IMR-90 (cell line): Measurements from ENCODE around the gene SCML2. TPM values are rescaled to one million over a fixed set of nuclear protein-coding genes. Genes with fewer than 3 reads are reported as not detected.

Experiments
- ATAC-seq: fragments of 200-7000 bp; cut with Tn5 transposase; 2 replicates; pipeline ENCODE4 v1.9.1; 2020; ENCODE audit warnings: low read depth, mild to moderate bottlenecking, moderate library complexity
- BruUV-seq: library from RNA; stranded (reverse); fragments of 400-500 nt; replicated peaks from 2 replicates; lab custom pipeline; 2021; lab: Mats Ljungman, UMichigan
- CTCF ChIA-PET: fragments of 300-600 bp; formaldehyde crosslinking; extraction: SDS; loops from one replicate; lab custom pipeline; 2021; ENCODE audit warnings: antibody characterized with exemption; lab: Yijun Ruan, JAX
- POLR2A ChIA-PET: fragments of 300-600 bp; sonication (Branson Sonifier 250); formaldehyde crosslinking; loops from one replicate; lab custom pipeline; 2022; ENCODE audit warnings: antibody characterized with exemption; ENCODE audit not compliant: unreplicated experiment; lab: Charles Lee
- DNase-seq: peaks from one replicate; pipeline ENCODE4 v3.0.0; 2013
- H2AFZ ChIP-seq: replicated peaks from 2 replicates; pipeline ENCODE3; 2013; ENCODE audit warnings: low read length, mild to moderate bottlenecking; ENCODE audit not compliant: poor library complexity
- H2AK5ac ChIP-seq: 2 replicates; pipeline ENCODE4 v1.6.1; 2013; ENCODE audit warnings: low read depth, low read length, inconsistent platforms
- H2AK9ac ChIP-seq: replicated peaks from 2 replicates; pipeline ENCODE3; 2013; ENCODE audit warnings: mild to moderate bottlenecking, low read depth, low read length, moderate library complexity; ENCODE audit not compliant: poor library complexity
- H2BK120ac ChIP-seq: 2 replicates; pipeline ENCODE4 v1.6.1; 2013; ENCODE audit warnings: low read depth, low read length, inconsistent platforms
- H2BK15ac ChIP-seq: 3 replicates; pipeline ENCODE4 v1.6.1; 2013; ENCODE audit warnings: low read depth, low read length, inconsistent platforms
- H2BK20ac ChIP-seq: 2 replicates; pipeline ENCODE4 v1.6.1; 2013; ENCODE audit warnings: low read depth, mild to moderate bottlenecking, inconsistent platforms, low read length, moderate library complexity
- H2BK5ac ChIP-seq: 2 replicates; pipeline ENCODE4 v1.6.1; 2013; ENCODE audit warnings: mild to moderate bottlenecking, low read depth, low read length, inconsistent platforms; ENCODE audit not compliant: poor library complexity, severe bottlenecking
- H3K14ac ChIP-seq: replicated peaks from 2 replicates; pipeline ENCODE4 v1.6.1; 2013; ENCODE audit warnings: low read depth, low read length, inconsistent platforms
- H3K18ac ChIP-seq: 2 replicates; pipeline ENCODE4 v1.6.1; 2013; ENCODE audit warnings: low read depth, low read length, control low read depth
- H3K23ac ChIP-seq: 2 replicates; pipeline ENCODE4 v1.6.1; 2013; ENCODE audit warnings: low read depth, low read length, inconsistent platforms
- H3K27ac ChIP-seq: 2 replicates; pipeline ENCODE4 v1.5.1; 2013; ENCODE audit warnings: mild to moderate bottlenecking, control low read depth, low read length; ENCODE audit not compliant: insufficient read depth
- H3K27me3 ChIP-seq: 2 replicates; pipeline ENCODE4 v1.6.1; 2013; ENCODE audit warnings: low read length; ENCODE audit not compliant: control insufficient read depth, insufficient read depth
- H3K36me3 ChIP-seq: 2 replicates; pipeline ENCODE4 v1.6.1; 2013; ENCODE audit warnings: low read length, mixed read lengths; ENCODE audit not compliant: control insufficient read depth, insufficient read depth
- H3K4ac ChIP-seq: 2 replicates; pipeline ENCODE4 v1.6.1; 2013; ENCODE audit warnings: low read depth, low read length, inconsistent platforms
- H3K4me1 ChIP-seq: 2 replicates; pipeline ENCODE4 v1.6.1; 2013; ENCODE audit warnings: low read length, mixed read lengths; ENCODE audit not compliant: control insufficient read depth, insufficient read depth
- H3K4me2 ChIP-seq: 2 replicates; pipeline ENCODE4 v1.6.1; 2013; ENCODE audit warnings: low read depth, mild to moderate bottlenecking, control low read depth, low read length, moderate library complexity
- H3K4me3 ChIP-seq: 2 replicates; pipeline ENCODE4 v1.5.1; 2013; ENCODE audit warnings: low read depth, mild to moderate bottlenecking, control low read depth, low read length, moderate library complexity; ENCODE audit not compliant: insufficient read depth
- H3K56ac ChIP-seq: 2 replicates; pipeline ENCODE4 v1.6.1; 2013; ENCODE audit warnings: low read length, inconsistent platforms; ENCODE audit not compliant: insufficient read depth; ENCODE audit errors: extremely low read depth
- H3K79me1 ChIP-seq, 2 experiments: 2 replicates each; pipeline ENCODE4 v1.6.1; 2013; ENCODE audit warnings: low read length in 2 of 2, inconsistent platforms in 1 of 2, low read depth in 1 of 2
- H3K9ac ChIP-seq: 2 replicates; pipeline ENCODE4 v1.6.1; 2013; ENCODE audit warnings: low read depth, low read length, control low read depth
- H3K9me1 ChIP-seq: 2 replicates; pipeline ENCODE4 v1.6.1; 2013; ENCODE audit warnings: low read length, inconsistent platforms; ENCODE audit not compliant: insufficient read depth
- H3K9me3 ChIP-seq: 2 replicates; pipeline ENCODE4 v1.6.1; 2013; ENCODE audit warnings: low read length; ENCODE audit not compliant: control insufficient read depth, insufficient read depth
- H4K20me1 ChIP-seq: 2 replicates; pipeline ENCODE4 v1.6.1; 2013; ENCODE audit warnings: low read length, inconsistent platforms; ENCODE audit not compliant: insufficient read depth
- H4K5ac ChIP-seq: 2 replicates; pipeline ENCODE4 v1.6.1; 2013; ENCODE audit warnings: mild to moderate bottlenecking, low read depth, low read length, control low read depth
- H4K8ac ChIP-seq, 2 experiments: 2 replicates each; pipeline ENCODE4 v1.6.1; 2013; ENCODE audit warnings: low read depth in 2 of 2, low read length in 2 of 2, control low read depth in 1 of 2, inconsistent platforms in 1 of 2
- H4K91ac ChIP-seq: 2 replicates; pipeline ENCODE4 v1.6.1; 2013; ENCODE audit warnings: low read depth, low read length, inconsistent platforms; ENCODE audit not compliant: insufficient read depth
- CEBPB ChIP-seq: IDR thresholded peaks from 2 replicates; pipeline ENCODE4 v1.6.1; 2012; ENCODE audit warnings: low read depth, low read length, improper control_type of control experiment
- CHD1 ChIP-seq: IDR thresholded peaks from 2 replicates; pipeline ENCODE4 v1.6.1; 2012; ENCODE audit warnings: low read depth, low read length, improper control_type of control experiment
- FOS ChIP-seq: fragments of 150-350 bp; IDR thresholded peaks from 2 replicates; pipeline ENCODE4 v1.6.1; 2016; ENCODE audit warnings: low read depth, low read length
- NFE2L2 ChIP-seq: fragments of 150-350 bp; IDR thresholded peaks from 2 replicates; pipeline ENCODE4 v1.6.1; 2016; ENCODE audit warnings: low read depth, mild to moderate bottlenecking, low read length
- RCOR1 ChIP-seq: IDR thresholded peaks from 2 replicates; pipeline ENCODE4 v1.6.1; 2012; ENCODE audit warnings: mild to moderate bottlenecking, low read length, improper control_type of control experiment; ENCODE audit not compliant: insufficient replicate concordance
- SMC3 ChIP-seq: fragments of 150-350 bp; IDR thresholded peaks from 2 replicates; pipeline ENCODE4 v1.6.1; 2016; ENCODE audit warnings: low read depth, mild to moderate bottlenecking, antibody characterized with exemption, low read length, moderate library complexity
- WGBS, 2 experiments: methylation state at CpG; one replicate each; pipeline versions ENCODE4 v1.1.5 to v1.1.7; 2013; ENCODE audit warnings: missing lambda C conversion rate in 2 of 2; ENCODE audit not compliant: insufficient read length in 1 of 2; ENCODE audit errors: extremely low coverage in 2 of 2; 5-methylcytosine and 5-hydroxymethylcytosine counted together
- dilution Hi-C: fragments of 300-500 bp; cut with HindIII; formaldehyde crosslinking; loops from one replicate; pipeline ENCODE4 v1.14.3; 2018; ENCODE audit warnings: low sequenced_read_pairs; ENCODE audit not compliant: unreplicated experiment
- in situ Hi-C: fragments of 300-500 bp; cut with MboI; formaldehyde crosslinking; loops from 3 replicates; pipeline ENCODE4 v1.14.3; 2019; ENCODE audit warnings: low sequenced_read_pairs, inconsistent platforms, mixed read lengths
- intact Hi-C: fragments of 100-400 bp; cut with micrococcal nuclease; formaldehyde crosslinking; loops from 2 replicates; pipeline ENCODE4 v1.10.0; 2022
- polyA plus RNA-seq, 3 experiments: library from polyadenylated mRNA; depleted of rRNA; stranded (reverse); fragments of >200 nt; gene quantifications; 2 replicates each; pipeline ENCODE4 v1.2.3, GENCODE V29; 2012; ENCODE audit warnings: low replicate concordance in 1 of 3
- total RNA-seq: library from RNA; depleted of rRNA; stranded (reverse); fragments of >200 nt; gene quantifications from 2 replicates; pipeline ENCODE4 v1.2.3, GENCODE V29; 2012

SCML2 gene
- total and polyA plus RNA-seq, 2 of the 4 experiments (the other 2 are of a cell fraction), result 1.3 to 1.7 TPM

GRCh38 chrX:18353931-18354368 is 538 bp downstream of the SCML2 start:
- H3K9ac ChIP-seq, result no peak overlapping the region; the same call in 1 of the 2 replicates
- H2BK20ac ChIP-seq, result no peak overlapping the region
- no peak overlapping the region for H3K14ac ChIP-seq
- no peak for DNase-seq
- dilution Hi-C loops, result no loop called here
- H3K4ac ChIP-seq, result no peak overlapping the region
- ChIA-PET CTCF (interaction anchor here (0.6 kb wide), 2 partner anchors 13 to 53 kb away, joined by 4 to 6 read pairs; no protein-coding TSS in a partner anchor), POLR2A (no interaction called here)
- intact Hi-C loops, result no loop called here
- H3K9me1 ChIP-seq, result no peaks in the 10 kb centered on the region
- H3K9me3 ChIP-seq, result no peaks in the 10 kb centered on the region
- no peak overlapping the region for H4K5ac ChIP-seq
- H3K36me3 ChIP-seq, result no peaks in the 10 kb centered on the region
- H2AFZ ChIP-seq, result peak overlapping the region; percentile 88
- H3K18ac ChIP-seq, result no peak overlapping the region
- 0 out of 2 replicates have a peak, but pooled peaks cover 1% of the 10 kb centered on the region for H3K4me1 ChIP-seq
- H4K20me1 ChIP-seq, result no peaks in the 10 kb centered on the region
- no peak overlapping the region for H2BK5ac ChIP-seq
- in situ Hi-C loops, result loop anchor here (25.0 kb wide), 1 partner anchor 592 kb away; no protein-coding TSS in a partner anchor
- H3K4me2 ChIP-seq, result peak overlapping the region; percentile 73
- no peaks in the 10 kb centered on the region for H3K79me1 ChIP-seq
- no peak for TF ChIP-seq NFE2L2
- no peak for TF ChIP-seq FOS
- TF ChIP-seq SMC3, result no peak
- TF ChIP-seq CHD1, result no peak
- no peak for TF ChIP-seq CEBPB
- TF ChIP-seq RCOR1, result no peak
- H3K56ac ChIP-seq, result no peak overlapping the region
- no peak overlapping the region for H2BK15ac ChIP-seq
- H4K91ac ChIP-seq, result no peak overlapping the region
- H3K27me3 ChIP-seq, result peaks cover 5% of the 10 kb centered on the region
- no peak overlapping the region for H2BK120ac ChIP-seq
- no peak overlapping the region for H3K23ac ChIP-seq
- no peak overlapping the region for H2AK5ac ChIP-seq
- no peak overlapping the region for H2AK9ac ChIP-seq
- BruUV-seq, result no TSS peak
- no peak overlapping the region for H3K27ac ChIP-seq
- peak; percentile 51 for ATAC-seq
- H4K8ac ChIP-seq, result no peak overlapping the region
- 51% methylated on average over 7 of the region's 50 CpGs; no CpG with 5 or more reads in 1 of the 2 experiments for WGBS, 2 experiments
- H3K4me3 ChIP-seq, result peak overlapping the region; percentile 99
